HepG2 (cell line): ENCODE results near the gene OGT. TPM values are rescaled to one million over a fixed set of nuclear protein-coding genes. Genes with fewer than 3 reads are reported as not detected.

ENCODE experiments used
- ATAC-seq: fragments of 200-7000 bp; cut with Tn5 transposase; 3 replicates; pipeline ENCODE4 v1.9.1; 2020; ENCODE audit warnings: mild to moderate bottlenecking, moderate library complexity
- BruUV-seq: library from RNA; stranded (reverse); fragments of 400-500 nt; replicated peaks from 2 replicates; lab custom pipeline; 2021; lab: Mats Ljungman, UMichigan
- CTCF ChIA-PET: fragments of 300-600 bp; formaldehyde crosslinking; extraction: SDS; loops from one replicate; lab custom pipeline; 2021; ENCODE audit warnings: low total read pairs, inconsistent platforms, low intra/inter-chr PET ratio; lab: Yijun Ruan, JAX
- POLR2A ChIA-PET: fragments of 350-600 bp; sonication (Branson Sonifier 250); formaldehyde crosslinking; loops from one replicate; lab custom pipeline; 2020; ENCODE audit warnings: antibody characterized with exemption, inconsistent platforms; lab: Yijun Ruan, JAX
- DNase-seq: peaks from one replicate; pipeline ENCODE4 v3.0.0-alpha.2; 2015; ENCODE audit warnings: low spot score
- FAIRE-seq: peaks from 3 replicates; lab custom pipeline; 2011; peaks lifted over from hg19 to GRCh38; lab: Jason Lieb, UNC
- H2AFZ ChIP-seq: one replicate; pipeline ENCODE4 v1.6.1; 2011; ENCODE audit warnings: low read length, inconsistent platforms
- H3K27ac ChIP-seq: fragments of 300-600 bp; 3 replicates; pipeline ENCODE4 v1.8.0; 2011; ENCODE audit warnings: mixed run types, mild to moderate bottlenecking, mixed read lengths, low read length, inconsistent platforms; ENCODE audit not compliant: insufficient read depth; ENCODE audit errors: extremely low read length
- H3K27me3 ChIP-seq, 2 experiments: fragments of 200-600 bp in 1 of 2; 2 replicates in 1 of 2; 3 replicates in 1 of 2; pipeline versions ENCODE4 v1.6.0 to v1.8.0; 2011; ENCODE audit warnings: low read length in 2 of 2, mild to moderate bottlenecking in 2 of 2, moderate library complexity in 2 of 2, inconsistent platforms in 1 of 2; ENCODE audit not compliant: insufficient read depth in 2 of 2, control insufficient read depth in 1 of 2
- H3K36me3 ChIP-seq, 2 experiments: fragments of 200-600 bp in 1 of 2; replicated peaks in 1 of 2; 2 replicates in 1 of 2; 3 replicates in 1 of 2; pipeline versions ENCODE4 v1.5.1 to v1.8.0; 2011; ENCODE audit warnings: low read length in 2 of 2, inconsistent platforms in 1 of 2; ENCODE audit not compliant: insufficient read depth in 2 of 2, control insufficient read depth in 1 of 2
- H3K4me1 ChIP-seq: 2 replicates; pipeline ENCODE4 v1.5.1; 2012; ENCODE audit warnings: low read length, inconsistent platforms; ENCODE audit not compliant: insufficient read depth
- H3K4me2 ChIP-seq: 2 replicates; pipeline ENCODE4 v1.6.0; 2011; ENCODE audit warnings: low read depth, low read length, inconsistent platforms
- H3K4me3 ChIP-seq, 3 experiments: fragments of 200-600 bp in 1 of 3; sonication (generic), shearing (Covaris generic) in 1 of 3; replicated peaks in 1 of 3; 2 replicates each; pipeline ENCODE4 v1.5.1; 2011 to 2016; ENCODE audit warnings: low read length in 3 of 3, inconsistent platforms in 2 of 3, low read depth in 2 of 3, mild to moderate bottlenecking in 2 of 3, control low read depth in 1 of 3, mixed read lengths in 1 of 3; ENCODE audit not compliant: insufficient read depth in 1 of 3
- H3K79me2 ChIP-seq: one replicate; pipeline ENCODE4 v1.6.1; 2011; ENCODE audit warnings: low read length, inconsistent platforms; ENCODE audit not compliant: insufficient read depth
- H3K9ac ChIP-seq: 2 replicates; pipeline ENCODE4 v1.6.0; 2011; ENCODE audit warnings: mild to moderate bottlenecking, low read depth, low read length, inconsistent platforms; ENCODE audit not compliant: insufficient read depth
- H3K9me3 ChIP-seq: 2 replicates; pipeline ENCODE4 v1.5.1; 2012; ENCODE audit warnings: mild to moderate bottlenecking, low read length
- H4K20me1 ChIP-seq: 2 replicates; pipeline ENCODE4 v1.6.0; 2011; ENCODE audit warnings: inconsistent platforms, mild to moderate bottlenecking, low read length, moderate library complexity; ENCODE audit not compliant: insufficient read depth
- FLYWCH1 ChIP-seq: sonication (generic); formaldehyde crosslinking; IDR thresholded peaks from 2 replicates; pipeline ENCODE4 v1.8.1; 2023; ENCODE audit warnings: mild to moderate bottlenecking, missing genetic modification reagents
- HMG20B ChIP-seq: conservative IDR thresholded peaks from 2 replicates; pipeline ENCODE4 v1.6.1; 2016; ENCODE audit warnings: missing genetic modification reagents, missing compliant biosample characterization
- KLF6 ChIP-seq: IDR thresholded peaks from 2 replicates; pipeline ENCODE4 v1.8.0; 2016; ENCODE audit warnings: missing biosample characterization, missing genetic modification reagents
- PITX1 ChIP-seq: sonication (generic); formaldehyde crosslinking; IDR thresholded peaks from 2 replicates; pipeline ENCODE4 v1.5.1; 2020; ENCODE audit warnings: mild to moderate bottlenecking, missing genetic modification reagents
- RARA ChIP-seq: IDR thresholded peaks from 2 replicates; pipeline ENCODE4 v1.6.1; 2016; ENCODE audit warnings: missing genetic modification reagents, missing compliant biosample characterization
- RXRA ChIP-seq: sonication (generic); formaldehyde crosslinking; IDR thresholded peaks from 2 replicates; pipeline ENCODE4 v1.5.1; 2020; ENCODE audit warnings: missing genetic modification reagents
- SKI ChIP-seq: fragments of 450-650 bp; IDR thresholded peaks from one replicate; pipeline ENCODE4 v1.6.1; 2018; ENCODE audit warnings: mild to moderate bottlenecking; ENCODE audit not compliant: partially characterized antibody
- SP5 ChIP-seq: IDR thresholded peaks from 2 replicates; pipeline ENCODE4 v1.6.1; 2016; ENCODE audit warnings: low read depth, borderline replicate concordance
- STAG1 ChIP-seq: sonication (generic); formaldehyde crosslinking; IDR thresholded peaks from 2 replicates; pipeline ENCODE4 v1.4.0; 2020; ENCODE audit warnings: missing genetic modification reagents
- TGIF2 ChIP-seq: IDR thresholded peaks from 2 replicates; pipeline ENCODE4 v1.6.1; 2016; ENCODE audit warnings: control low read depth, missing compliant biosample characterization
- ZNF567 ChIP-seq: sonication (generic); formaldehyde crosslinking; IDR thresholded peaks from 2 replicates; pipeline ENCODE4 v1.8.1; 2023; ENCODE audit warnings: mild to moderate bottlenecking, missing genetic modification reagents, borderline replicate concordance
- ZNF678 ChIP-seq: sonication (generic); formaldehyde crosslinking; IDR thresholded peaks from 2 replicates; pipeline ENCODE4 v1.4.0; 2020; ENCODE audit warnings: mild to moderate bottlenecking, missing genetic modification reagents
- ZNF737 ChIP-seq: sonication (generic); formaldehyde crosslinking; IDR thresholded peaks from 2 replicates; pipeline ENCODE4 v1.5.0; 2020; ENCODE audit warnings: missing genetic modification reagents, mild to moderate bottlenecking, borderline replicate concordance
- ZNF878 ChIP-seq: sonication (generic); formaldehyde crosslinking; IDR thresholded peaks from 2 replicates; pipeline ENCODE4 v1.8.1; 2023; ENCODE audit warnings: mild to moderate bottlenecking, missing genetic modification reagents, moderate library complexity
- ZNF879 ChIP-seq: sonication (generic); formaldehyde crosslinking; IDR thresholded peaks from 2 replicates; pipeline ENCODE4 v1.8.1; 2023; ENCODE audit warnings: missing genetic modification reagents
- WGBS: methylation state at CpG from one replicate; pipeline ENCODE4 v1.1.6; 2017; ENCODE audit warnings: low lambda C conversion rate; 5-methylcytosine and 5-hydroxymethylcytosine counted together
- in situ Hi-C: cut with HindIII; loops from 2 replicates; pipeline ENCODE4 v1.10.0; 2017; ENCODE audit warnings: low pct_unique_long_range_greater_than_20kb; ENCODE audit not compliant: extremely low pct_ligation_motif_present
- intact Hi-C: fragments of 100-400 bp; cut with micrococcal nuclease; formaldehyde crosslinking; loops from one replicate; pipeline ENCODE4 v1.10.0; 2022; ENCODE audit not compliant: unreplicated experiment
- polyA plus RNA-seq, 8 experiments: library from polyadenylated mRNA; depleted of rRNA in 3 of 8; stranded (reverse) in 7 of 8; unstranded in 1 of 8; fragments of >200 nt; fragmentation: Illumina TruSeq in 4 of 8; extraction: Trizol in 4 of 8; gene quantifications; 2 replicates each; pipeline versions ENCODE4 v1.2.1 to v1.2.3, GENCODE V29; 2011 to 2016; ENCODE audit warnings: low read depth in 4 of 8, missing spikeins in 1 of 8, mixed read lengths in 1 of 8; ENCODE audit not compliant: insufficient read depth in 1 of 8
- total RNA-seq, 5 experiments: library from RNA; depleted of rRNA; stranded (reverse); fragments of >200 nt; fragmentation: Illumina TruSeq; extraction: Trizol; gene quantifications; 2 replicates each; pipeline ENCODE4 v1.2.3, GENCODE V29; 2016; ENCODE audit warnings: low read depth in 1 of 5
- TF ChIP-seq, protein P1 (sequence below): sonication (generic); formaldehyde crosslinking; IDR thresholded peaks from 2 replicates; pipeline ENCODE4 v1.5.1; 2020; ENCODE audit warnings: mild to moderate bottlenecking, missing genetic modification reagents
- TF ChIP-seq, protein P2 (sequence below): sonication (generic); formaldehyde crosslinking; IDR thresholded peaks from 2 replicates; pipeline ENCODE4 v1.4.0; 2020; ENCODE audit warnings: missing genetic modification reagents; ENCODE audit errors: not compliant biosample characterization
- TF ChIP-seq, protein P3 (sequence below): sonication (generic); formaldehyde crosslinking; IDR thresholded peaks from 2 replicates; pipeline ENCODE4 v1.4.0; 2020; ENCODE audit warnings: mild to moderate bottlenecking, missing genetic modification reagents
- TF ChIP-seq, protein P4 (sequence below): sonication (generic); formaldehyde crosslinking; IDR thresholded peaks from 2 replicates; pipeline ENCODE4 v1.8.0; 2022; ENCODE audit warnings: mild to moderate bottlenecking, missing genetic modification reagents

Gene OGT
- total and polyA plus RNA-seq, 2 of the 13 experiments (the other 11 are each of a cell fraction or from before 2014, with no cell fraction given) = 71.7 to 463 TPM

DNA sequence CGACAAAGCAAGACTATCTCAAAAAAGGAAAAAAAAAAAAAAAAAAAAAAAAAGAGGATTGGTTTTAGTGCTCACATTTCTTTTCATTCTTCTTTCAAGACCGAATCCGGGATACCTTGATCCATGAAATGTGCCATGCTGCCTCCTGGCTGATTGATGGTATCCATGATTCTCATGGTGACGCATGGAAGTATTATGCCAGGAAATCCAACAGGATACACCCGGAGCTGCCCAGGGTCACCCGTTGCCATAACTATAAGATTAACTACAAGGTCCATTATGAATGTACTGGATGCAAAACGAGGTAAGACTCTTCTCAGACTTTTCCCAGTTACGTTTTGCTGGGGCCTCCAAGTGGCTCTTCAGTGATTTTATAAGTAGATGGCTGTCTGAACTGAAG is 79.4 kb downstream of the OGT start:
- ATAC-seq (no peak), DNase-seq (no peak), FAIRE-seq (no peak)
- H3K4me3 ChIP-seq = no peak overlapping the region
- 92% methylated on average over 8 of the region's 8 CpGs for WGBS
- no peaks in the 10 kb centered on the region for H3K36me3 ChIP-seq
- H3K4me1 ChIP-seq = no peaks in the 10 kb centered on the region; the same call in 1 of the 2 replicates
- H3K79me2 ChIP-seq = no peaks in the 10 kb centered on the region
- in situ Hi-C loops (no loop called here), intact Hi-C loops (no loop called here)
- H3K4me2 ChIP-seq = no peak overlapping the region
- CTCF ChIA-PET = no interaction called here
- no peak overlapping the region for H3K27ac ChIP-seq
- H3K9ac ChIP-seq = no peak overlapping the region
- no peaks in the 10 kb centered on the region for H4K20me1 ChIP-seq
- no peaks in the 10 kb centered on the region for H3K9me3 ChIP-seq
- POLR2A ChIA-PET = no interaction called here
- no peak overlapping the region for H2AFZ ChIP-seq
- TF ChIP-seq PITX1 (no peak), SP5 (CRISPR knock-in tag) (no peak), SKI (no peak), ZNF878 (no peak), STAG1 (CRISPR knock-in tag) (no peak), TGIF2 (CRISPR knock-in tag) (no peak), RXRA (CRISPR knock-in tag) (no peak), ZNF567 (no peak), FLYWCH1 (CRISPR knock-in tag) (no peak), ZNF879 (CRISPR knock-in tag) (no peak), KLF6 (no peak), HMG20B (CRISPR knock-in tag) (no peak), RARA (CRISPR knock-in tag) (no peak), ZNF737 (CRISPR knock-in tag) (no peak), ZNF678 (no peak)
- TF ChIP-seq, protein P1, sequence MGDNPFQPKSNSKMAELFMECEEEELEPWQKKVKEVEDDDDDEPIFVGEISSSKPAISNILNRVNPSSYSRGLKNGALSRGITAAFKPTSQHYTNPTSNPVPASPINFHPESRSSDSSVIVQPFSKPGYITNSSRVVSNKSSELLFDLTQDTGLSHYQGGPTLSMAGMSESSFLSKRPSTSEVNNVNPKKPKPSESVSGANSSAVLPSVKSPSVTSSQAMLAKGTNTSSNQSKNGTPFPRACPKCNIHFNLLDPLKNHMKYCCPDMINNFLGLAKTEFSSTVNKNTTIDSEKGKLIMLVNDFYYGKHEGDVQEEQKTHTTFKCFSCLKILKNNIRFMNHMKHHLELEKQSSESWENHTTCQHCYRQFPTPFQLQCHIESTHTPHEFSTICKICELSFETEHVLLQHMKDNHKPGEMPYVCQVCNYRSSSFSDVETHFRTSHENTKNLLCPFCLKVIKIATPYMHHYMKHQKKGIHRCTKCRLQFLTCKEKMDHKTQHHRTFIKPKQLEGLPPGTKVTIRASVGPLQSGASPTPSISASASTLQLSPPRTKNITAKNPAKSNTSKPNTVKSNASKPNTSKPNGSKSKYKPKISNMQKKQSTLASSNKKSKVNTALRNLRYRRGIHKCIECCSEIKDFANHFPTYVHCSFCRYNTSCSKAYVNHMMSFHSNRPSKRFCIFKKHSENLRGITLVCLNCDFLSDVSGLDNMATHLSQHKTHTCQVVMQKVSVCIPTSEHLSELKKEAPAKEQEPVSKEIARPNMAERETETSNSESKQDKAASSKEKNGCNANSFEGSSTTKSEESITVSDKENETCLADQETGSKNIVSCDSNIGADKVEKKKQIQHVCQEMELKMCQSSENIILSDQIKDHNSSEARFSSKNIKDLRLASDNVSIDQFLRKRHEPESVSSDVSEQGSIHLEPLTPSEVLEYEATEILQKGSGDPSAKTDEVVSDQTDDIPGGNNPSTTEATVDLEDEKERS (CRISPR knock-in tag) = no peak
- TF ChIP-seq, protein P2, sequence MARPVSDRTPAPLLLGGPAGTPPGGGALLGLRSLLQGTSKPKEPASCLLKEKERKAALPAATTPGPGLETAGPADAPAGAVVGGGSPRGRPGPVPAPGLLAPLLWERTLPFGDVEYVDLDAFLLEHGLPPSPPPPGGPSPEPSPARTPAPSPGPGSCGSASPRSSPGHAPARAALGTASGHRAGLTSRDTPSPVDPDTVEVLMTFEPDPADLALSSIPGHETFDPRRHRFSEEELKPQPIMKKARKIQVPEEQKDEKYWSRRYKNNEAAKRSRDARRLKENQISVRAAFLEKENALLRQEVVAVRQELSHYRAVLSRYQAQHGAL (CRISPR knock-in tag) = no peak
- TF ChIP-seq, protein P3, sequence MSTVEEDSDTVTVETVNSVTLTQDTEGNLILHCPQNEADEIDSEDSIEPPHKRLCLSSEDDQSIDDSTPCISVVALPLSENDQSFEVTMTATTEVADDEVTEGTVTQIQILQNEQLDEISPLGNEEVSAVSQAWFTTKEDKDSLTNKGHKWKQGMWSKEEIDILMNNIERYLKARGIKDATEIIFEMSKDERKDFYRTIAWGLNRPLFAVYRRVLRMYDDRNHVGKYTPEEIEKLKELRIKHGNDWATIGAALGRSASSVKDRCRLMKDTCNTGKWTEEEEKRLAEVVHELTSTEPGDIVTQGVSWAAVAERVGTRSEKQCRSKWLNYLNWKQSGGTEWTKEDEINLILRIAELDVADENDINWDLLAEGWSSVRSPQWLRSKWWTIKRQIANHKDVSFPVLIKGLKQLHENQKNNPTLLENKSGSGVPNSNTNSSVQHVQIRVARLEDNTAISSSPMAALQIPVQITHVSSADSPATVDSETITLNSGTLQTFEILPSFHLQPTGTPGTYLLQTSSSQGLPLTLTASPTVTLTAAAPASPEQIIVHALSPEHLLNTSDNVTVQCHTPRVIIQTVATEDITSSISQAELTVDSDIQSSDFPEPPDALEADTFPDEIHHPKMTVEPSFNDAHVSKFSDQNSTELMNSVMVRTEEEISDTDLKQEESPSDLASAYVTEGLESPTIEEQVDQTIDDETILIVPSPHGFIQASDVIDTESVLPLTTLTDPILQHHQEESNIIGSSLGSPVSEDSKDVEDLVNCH (CRISPR knock-in tag) = no peak
- TF ChIP-seq, protein P4, sequence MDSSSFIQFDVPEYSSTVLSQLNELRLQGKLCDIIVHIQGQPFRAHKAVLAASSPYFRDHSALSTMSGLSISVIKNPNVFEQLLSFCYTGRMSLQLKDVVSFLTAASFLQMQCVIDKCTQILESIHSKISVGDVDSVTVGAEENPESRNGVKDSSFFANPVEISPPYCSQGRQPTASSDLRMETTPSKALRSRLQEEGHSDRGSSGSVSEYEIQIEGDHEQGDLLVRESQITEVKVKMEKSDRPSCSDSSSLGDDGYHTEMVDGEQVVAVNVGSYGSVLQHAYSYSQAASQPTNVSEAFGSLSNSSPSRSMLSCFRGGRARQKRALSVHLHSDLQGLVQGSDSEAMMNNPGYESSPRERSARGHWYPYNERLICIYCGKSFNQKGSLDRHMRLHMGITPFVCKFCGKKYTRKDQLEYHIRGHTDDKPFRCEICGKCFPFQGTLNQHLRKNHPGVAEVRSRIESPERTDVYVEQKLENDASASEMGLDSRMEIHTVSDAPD (CRISPR knock-in tag) = no peak
- BruUV-seq = no TSS peak
- no peaks in the 10 kb centered on the region for H3K27me3 ChIP-seq
